Measurements from ENCODE around the gene SETD2.

- TF ChIP-seq CTCF (IDR thresholded peaks at IDR 0.05) (no peak), POLR2AphosphoS5 (IDR thresholded peaks at IDR 0.05) (peak in 2 of 3 donors; percentile 72 to 81), POLR2A (IDR thresholded peaks at IDR 0.05) (no peak), EP300 (IDR thresholded peaks at IDR 0.05) (no peak)
Measured at GRCh38 chr3:47009225-47010110, 154.4 kb downstream of the SETD2 start.

All from stomach (tissue), 4 donors.